Measurements from ENCODE around the gene TMEM204.

- TF ChIP-seq, protein P1, sequence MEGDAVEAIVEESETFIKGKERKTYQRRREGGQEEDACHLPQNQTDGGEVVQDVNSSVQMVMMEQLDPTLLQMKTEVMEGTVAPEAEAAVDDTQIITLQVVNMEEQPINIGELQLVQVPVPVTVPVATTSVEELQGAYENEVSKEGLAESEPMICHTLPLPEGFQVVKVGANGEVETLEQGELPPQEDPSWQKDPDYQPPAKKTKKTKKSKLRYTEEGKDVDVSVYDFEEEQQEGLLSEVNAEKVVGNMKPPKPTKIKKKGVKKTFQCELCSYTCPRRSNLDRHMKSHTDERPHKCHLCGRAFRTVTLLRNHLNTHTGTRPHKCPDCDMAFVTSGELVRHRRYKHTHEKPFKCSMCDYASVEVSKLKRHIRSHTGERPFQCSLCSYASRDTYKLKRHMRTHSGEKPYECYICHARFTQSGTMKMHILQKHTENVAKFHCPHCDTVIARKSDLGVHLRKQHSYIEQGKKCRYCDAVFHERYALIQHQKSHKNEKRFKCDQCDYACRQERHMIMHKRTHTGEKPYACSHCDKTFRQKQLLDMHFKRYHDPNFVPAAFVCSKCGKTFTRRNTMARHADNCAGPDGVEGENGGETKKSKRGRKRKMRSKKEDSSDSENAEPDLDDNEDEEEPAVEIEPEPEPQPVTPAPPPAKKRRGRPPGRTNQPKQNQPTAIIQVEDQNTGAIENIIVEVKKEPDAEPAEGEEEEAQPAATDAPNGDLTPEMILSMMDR (IDR thresholded peaks at IDR 0.05) = no peak
- no peak for TF ChIP-seq POLR2A (IDR thresholded peaks at IDR 0.05)
Observed at GRCh38 chr16:1559446-1559975, 26.0 kb downstream of the TMEM204 start.

Data from thyroid gland (tissue), 4 donors.